AG09319 (cell line): ENCODE measurements around the gene VPS51.
A peak's percentile ranks its signal among the peaks of the same experiment; 100 is the strongest.

Source experiments
- DNase-seq: peaks from one replicate; pipeline ENCODE4 v3.0.0-alpha.2; 2010; ENCODE audit warnings: low read depth; ENCODE audit errors: extremely low read depth
- TF ChIP-seq, protein P1 (sequence below): IDR thresholded peaks from 2 replicates; pipeline ENCODE4 v1.5.1; 2011; ENCODE audit warnings: low read depth, mild to moderate bottlenecking, inconsistent platforms, low read length, moderate library complexity

The VPS51 gene

GRCh38 chr11:65072631-65072966, 23.4 kb upstream of the VPS51 start:
- TF ChIP-seq, protein P1, sequence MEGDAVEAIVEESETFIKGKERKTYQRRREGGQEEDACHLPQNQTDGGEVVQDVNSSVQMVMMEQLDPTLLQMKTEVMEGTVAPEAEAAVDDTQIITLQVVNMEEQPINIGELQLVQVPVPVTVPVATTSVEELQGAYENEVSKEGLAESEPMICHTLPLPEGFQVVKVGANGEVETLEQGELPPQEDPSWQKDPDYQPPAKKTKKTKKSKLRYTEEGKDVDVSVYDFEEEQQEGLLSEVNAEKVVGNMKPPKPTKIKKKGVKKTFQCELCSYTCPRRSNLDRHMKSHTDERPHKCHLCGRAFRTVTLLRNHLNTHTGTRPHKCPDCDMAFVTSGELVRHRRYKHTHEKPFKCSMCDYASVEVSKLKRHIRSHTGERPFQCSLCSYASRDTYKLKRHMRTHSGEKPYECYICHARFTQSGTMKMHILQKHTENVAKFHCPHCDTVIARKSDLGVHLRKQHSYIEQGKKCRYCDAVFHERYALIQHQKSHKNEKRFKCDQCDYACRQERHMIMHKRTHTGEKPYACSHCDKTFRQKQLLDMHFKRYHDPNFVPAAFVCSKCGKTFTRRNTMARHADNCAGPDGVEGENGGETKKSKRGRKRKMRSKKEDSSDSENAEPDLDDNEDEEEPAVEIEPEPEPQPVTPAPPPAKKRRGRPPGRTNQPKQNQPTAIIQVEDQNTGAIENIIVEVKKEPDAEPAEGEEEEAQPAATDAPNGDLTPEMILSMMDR: no peak
- DNase-seq: no peak

GRCh38 chr11:65077451-65077850, 18.6 kb upstream of the VPS51 start:
- no peak for DNase-seq
- TF ChIP-seq, protein P1: no peak

GRCh38 chr11:65078151-65078550, 17.9 kb upstream of the VPS51 start:
- no peak for DNase-seq

DNA sequence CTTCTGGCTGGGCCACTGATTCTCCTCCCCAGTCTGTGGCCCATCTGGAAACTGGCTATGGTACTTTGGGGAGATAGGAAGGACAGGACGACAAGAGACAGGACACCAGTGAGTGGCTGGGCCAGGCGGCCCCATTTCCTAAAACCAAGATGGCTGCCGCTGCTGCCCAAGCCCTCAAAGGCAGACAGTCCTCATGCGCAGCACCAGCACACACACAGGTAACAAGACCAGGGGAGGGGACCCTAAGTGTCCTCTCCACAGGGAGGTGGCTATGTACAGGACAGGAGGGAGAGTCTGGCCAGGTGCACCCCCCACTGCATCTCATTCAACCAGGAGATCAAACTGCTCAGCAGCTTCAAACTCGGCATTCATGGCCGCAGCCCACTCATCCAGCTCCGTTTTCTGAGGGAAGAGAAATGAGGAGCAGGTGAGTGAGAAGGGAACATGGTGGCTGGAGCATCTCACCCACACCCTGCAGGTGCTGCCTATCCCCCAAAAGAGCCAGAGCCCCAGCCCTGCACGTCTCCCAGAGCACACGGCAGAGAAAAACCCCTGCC, 17.1 kb upstream of the VPS51 start:
- DNase-seq: no peak
- TF ChIP-seq, protein P1: no peak

More at GRCh38 chr11:65078151-65078550, 17.9 kb upstream of the VPS51 start:
- TF ChIP-seq, protein P1: peak; percentile 42

DNA sequence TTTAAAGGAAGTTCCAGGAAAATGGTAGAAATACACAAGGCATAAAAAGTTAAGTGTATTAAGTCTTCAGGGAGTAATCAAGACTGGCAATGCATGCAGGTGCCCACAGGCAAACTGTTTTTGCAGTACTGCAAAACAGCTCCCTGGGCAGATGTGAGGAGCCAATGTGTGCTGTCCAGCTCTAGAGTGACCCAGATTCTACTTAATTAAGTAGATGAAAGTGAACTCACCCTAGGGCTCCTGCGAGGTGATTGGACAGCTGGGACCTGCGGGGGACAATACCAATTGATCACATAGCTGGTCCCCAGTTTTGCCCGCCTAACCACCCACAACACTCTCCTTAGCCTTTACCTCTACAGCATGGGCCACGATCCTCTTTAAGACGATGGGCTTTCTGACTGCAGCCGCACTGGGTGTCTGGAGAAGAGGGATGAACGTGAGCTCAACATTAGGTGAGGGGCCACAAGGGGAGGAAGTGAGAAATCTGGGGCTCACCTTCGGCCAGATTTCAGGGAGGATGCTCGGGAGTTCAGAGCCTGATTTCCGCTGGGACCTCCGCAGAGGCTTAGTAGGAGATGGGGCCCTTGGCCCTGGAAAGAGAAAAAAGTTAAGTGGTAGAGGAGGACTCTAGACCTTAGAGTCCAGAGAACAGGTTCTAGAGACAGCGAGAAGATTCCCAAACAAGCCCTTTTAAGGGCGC, 12.7 kb upstream of the VPS51 start:
- TF ChIP-seq, protein P1: no peak
- DNase-seq: no peak

- TF ChIP-seq, protein P1: no peak
- peak; percentile 89 for DNase-seq
Observed at GRCh38 chr11:65083834-65084597, 12.0 kb upstream of the VPS51 start, which contains the start of the genes CDCA5 and ZFPL1. CDCA5 (minus strand) TSS chr11:65084040; CDS start chr11:65083978, 62 bp downstream. ZFPL1 (plus strand) TSS chr11:65084222; CDS start chr11:65084699, 477 bp downstream.
